Eye (tissue), 1 donor: ENCODE results near the gene TRIM32.

Experiments
- DNase-seq: peaks from one replicate; pipeline ENCODE4 v3.0.0-alpha.2; 2015

Gene TRIM32, protein sequence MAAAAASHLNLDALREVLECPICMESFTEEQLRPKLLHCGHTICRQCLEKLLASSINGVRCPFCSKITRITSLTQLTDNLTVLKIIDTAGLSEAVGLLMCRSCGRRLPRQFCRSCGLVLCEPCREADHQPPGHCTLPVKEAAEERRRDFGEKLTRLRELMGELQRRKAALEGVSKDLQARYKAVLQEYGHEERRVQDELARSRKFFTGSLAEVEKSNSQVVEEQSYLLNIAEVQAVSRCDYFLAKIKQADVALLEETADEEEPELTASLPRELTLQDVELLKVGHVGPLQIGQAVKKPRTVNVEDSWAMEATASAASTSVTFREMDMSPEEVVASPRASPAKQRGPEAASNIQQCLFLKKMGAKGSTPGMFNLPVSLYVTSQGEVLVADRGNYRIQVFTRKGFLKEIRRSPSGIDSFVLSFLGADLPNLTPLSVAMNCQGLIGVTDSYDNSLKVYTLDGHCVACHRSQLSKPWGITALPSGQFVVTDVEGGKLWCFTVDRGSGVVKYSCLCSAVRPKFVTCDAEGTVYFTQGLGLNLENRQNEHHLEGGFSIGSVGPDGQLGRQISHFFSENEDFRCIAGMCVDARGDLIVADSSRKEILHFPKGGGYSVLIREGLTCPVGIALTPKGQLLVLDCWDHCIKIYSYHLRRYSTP

DNA sequence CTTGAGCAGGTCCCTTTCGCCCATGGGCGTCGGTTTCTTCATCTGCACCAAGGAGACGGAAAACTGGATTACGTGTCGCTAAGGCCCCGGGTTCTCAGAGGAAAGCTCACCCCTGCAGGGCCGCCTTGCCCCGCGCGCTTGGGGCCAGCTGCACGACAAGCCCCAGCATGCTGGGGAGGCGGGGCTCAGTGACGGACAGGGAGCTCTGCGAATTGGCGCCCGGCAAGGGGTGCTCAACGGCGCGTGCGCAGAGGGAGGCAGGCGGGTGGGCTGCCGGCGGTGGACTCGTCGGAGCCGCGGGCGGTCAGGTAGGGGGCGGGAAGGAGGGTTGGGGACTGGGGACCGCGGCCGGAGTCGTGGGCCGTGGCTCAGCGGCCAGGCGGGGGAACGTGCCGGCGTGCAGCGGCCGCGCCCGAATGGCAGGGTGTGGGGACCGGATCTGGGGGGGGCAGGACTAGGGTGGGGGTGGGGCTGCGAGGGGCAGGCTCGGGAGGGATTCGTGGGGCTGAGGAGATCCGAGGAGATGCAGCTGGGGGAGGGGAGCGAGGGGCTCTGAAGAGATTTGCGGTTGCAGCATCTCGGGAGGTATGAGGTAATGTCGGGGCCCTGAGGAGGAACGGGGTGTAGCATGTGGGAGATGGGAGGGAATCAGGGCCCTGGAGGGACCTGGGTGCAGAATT lies at the start of gene TRIM32:
TRIM32 (plus strand) TSS at position 232 of the 680 bp plus-strand sequence. CDS start 10,438 bp downstream, outside the sequence.
- DNase-seq: peak; percentile 98

DNA sequence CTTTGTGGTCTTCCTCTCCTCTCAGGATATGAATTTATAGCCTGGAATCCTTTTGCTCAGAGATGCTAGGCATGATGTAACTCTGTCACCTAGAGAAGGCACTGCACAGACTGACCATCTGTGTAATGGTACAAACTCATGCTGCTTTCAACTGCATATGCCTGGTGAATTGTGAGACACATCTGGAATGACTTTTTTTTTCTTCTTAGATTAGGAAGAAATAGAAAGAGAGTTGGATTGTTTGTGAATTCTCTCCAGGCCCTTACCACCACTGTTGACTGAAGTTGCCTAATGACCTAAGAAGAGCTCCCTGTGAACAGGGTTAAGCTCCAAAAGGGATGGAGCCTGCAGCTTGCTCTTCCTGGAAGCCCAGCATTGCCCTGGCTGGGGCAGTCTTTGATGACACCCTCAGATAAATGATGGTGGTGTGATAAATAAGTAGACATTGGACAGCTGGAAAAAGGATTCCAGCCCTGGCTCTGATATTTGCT lies 47.8 kb upstream of the TRIM32 start:
- DNase-seq: no peak

DNA sequence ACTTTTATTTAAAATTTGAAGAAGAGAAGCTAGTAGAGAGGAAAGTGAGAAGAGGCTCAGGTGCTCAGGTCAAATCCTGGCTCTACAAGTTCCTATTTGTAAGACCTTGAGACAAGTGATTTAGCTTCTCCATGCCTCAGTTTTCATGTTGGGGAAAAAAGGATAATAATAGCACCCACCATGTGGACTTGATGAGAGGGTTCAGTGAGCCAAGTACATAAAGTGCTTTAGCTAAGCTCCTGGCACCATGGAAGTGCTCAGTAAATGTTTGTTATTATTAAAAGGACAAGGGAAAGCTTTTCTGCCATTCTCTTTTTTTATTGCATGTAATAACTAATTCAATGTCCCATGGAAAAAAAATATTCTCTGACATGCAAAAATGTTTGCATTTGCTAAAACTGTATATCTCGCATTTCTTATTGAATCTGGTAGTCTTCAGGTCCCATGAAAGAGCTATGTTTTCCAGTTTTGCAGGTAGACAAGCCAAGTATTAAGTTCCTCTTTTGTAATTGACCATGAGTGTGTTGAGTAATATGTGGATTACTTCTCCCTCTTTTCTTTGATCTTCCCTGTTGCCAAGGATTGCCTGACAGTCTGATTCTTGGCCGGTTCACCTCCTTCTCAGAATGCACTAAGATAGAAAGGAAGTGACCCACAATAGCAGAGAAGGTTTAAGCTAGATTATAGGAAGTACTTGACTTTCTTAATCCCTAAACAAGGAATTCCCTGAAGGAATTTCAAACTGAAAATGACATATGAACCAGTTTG lies 45.6 kb upstream of the TRIM32 start:
- DNase-seq: no peak

DNA sequence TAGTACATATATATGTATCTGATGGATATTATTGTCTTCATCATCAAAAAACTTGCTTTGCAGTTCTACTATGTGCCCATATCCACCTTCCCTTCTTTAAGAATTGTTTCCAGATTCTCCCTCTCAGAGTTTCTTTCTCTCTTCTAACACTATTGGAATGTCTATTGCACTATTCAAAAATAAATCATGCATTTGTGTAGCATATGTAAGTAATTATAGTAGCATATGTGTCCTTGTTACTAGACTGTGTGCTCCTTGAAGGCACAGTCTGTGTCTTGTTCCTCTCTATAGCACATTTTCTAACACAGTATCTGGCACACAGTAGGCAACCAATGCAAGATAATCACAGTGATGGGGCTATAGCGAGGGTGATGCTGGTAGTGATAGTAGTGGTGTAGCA lies 43.4 kb upstream of the TRIM32 start:
- no peak for DNase-seq

DNA sequence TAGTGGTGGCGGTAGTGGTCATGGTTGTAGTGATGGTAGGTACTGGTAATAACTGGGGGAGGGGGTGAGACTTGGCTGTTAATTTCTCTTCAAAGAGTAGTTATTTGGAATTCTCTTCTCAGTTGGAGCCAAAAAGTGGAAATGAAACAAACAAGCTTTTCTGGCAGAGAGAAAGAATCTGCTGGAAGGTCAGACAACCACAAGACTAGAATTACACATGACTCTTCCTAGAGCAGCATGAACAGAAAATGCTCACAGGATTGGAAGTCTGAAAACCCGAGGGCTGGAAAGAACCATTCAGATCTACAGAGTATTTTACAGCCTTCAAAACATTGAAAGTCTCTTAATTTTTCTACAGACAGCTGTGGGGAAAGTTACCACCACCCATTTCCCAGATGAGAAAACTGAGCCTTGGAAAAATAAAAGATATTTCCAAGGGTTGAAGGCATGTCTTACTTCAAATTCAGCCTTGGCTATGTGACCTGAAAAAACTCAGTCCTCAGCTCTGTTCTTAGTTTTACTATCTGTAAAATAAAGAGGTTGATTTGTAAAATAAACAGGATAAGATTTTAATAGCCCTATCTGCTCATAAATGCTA lies 42.9 kb upstream of the TRIM32 start:
- DNase-seq: no peak

DNA sequence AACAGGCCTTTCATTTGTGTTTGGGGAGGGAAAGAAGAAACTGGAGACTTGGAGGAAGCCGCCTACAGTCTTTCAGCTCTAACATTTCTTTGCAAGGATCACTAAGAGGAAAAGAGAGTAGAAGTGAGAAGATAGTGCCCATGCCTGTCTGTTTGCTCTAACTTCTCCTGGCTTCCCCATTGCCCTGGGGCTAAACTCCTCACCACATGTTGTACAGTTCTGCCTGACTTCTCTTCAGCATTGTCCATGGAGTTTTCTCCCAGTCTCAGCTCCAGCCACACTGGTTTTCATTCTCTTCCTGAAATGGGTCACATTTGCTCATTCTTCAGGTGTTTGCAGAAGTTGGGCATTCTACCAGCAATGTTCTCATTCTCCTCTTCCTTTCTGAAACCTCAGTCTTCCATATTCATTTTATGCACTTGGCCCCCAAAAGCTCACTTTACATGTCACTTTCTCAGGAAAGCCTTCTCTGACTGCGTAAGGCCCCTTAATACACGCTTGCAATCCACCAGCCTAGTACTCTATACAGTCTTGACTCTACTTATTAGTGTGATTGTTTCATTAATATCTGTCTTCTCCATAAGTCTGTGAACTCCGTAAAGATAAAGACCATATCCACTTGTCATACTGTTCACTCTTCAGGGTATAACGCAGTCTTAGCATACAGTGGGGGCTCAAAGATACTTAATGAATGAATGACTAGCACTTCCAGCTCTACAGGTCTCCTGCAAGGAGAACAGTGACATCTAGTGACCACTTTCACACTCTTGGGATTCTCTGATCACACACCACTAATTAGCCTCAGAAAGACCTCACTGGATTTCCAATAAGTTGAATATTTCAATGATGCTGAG lies 40.2 kb upstream of the TRIM32 start:
- DNase-seq: peak; percentile 69

DNA sequence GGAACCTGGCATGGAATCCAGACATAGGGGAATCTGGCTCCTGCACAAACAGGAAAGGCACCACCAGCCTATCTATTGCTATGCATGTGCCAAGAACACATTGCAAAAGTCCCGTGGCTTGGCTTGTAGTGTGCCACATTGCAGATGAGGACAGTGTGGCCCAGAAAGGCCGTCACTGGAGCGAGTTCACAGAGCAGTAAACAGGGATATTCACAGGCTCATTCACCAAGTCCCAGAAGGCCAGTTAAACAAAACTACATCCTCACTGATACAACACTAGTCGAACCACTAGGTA lies 39.6 kb upstream of the TRIM32 start:
- DNase-seq: no peak

DNA sequence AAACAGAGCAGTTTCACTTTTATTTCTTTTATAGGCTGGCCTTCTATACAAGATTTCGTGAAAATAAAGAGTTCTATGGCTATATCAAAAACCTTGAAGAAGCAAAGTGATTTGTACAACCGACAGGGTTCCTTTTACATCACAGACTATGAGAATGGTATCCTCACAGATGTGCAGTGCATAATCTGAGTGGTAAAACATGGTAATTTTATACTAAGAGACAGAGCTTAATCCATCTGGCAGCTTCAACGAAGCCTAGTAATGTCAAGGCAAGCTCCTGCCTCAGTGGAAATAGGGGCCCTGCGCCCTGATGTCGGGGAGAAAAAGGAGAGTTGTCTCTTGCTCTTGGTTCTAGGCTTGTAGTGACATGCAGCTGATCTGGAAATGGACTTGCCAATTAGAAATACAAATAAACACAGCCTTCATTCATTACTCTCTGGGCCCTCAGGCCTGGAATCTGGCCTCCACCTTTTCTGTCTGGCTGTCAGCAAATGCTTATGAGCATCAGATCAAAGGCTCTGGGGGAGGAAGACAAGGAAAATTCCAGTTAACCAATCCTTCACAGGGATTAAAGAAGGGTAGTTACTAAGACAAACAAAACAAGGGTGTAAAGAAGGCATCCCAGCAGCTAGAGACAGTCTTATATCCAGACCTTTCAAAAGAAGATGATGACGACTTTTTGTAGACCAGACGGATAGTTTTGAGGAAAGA lies 33.6 kb upstream of the TRIM32 start:
- DNase-seq: peak; percentile 22

DNA sequence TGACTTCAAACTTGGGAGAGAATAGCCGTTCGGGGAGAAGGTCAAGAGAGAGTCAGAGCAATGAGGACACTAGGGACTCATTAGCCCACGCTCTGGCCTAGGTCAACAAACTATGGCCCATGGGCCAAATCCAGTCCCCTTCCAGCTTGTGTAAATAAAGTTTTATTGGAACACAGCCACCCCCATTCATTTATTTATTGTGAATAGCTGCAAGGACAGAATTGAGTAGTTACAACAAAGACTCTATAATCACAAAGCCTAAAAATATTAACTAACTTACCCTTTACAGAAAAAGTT lies 33.1 kb upstream of the TRIM32 start:
- DNase-seq: no peak

DNA sequence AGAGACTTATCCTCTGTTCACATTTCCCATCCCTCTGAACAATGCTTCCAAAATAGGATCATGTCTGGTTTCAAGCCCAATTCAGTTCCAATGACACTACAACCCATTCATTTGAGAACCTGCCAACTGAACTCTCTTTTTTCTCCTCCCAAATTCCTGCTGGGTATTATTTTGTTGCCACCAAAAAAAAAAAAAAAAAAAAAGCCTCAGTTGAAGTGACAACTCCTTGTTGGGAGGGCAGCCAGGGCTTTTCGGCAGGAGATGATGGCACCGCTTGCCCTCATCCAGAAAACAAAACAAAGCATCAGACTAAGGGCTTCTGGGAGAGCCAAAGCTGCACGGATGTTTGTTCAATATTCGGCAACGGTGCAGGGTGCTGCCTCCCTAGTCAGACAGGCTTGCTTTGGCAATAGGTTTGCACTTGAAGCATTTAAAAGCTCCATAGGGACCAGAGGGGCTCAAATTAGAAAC lies 30.6 kb upstream of the TRIM32 start:
- no peak for DNase-seq

DNA sequence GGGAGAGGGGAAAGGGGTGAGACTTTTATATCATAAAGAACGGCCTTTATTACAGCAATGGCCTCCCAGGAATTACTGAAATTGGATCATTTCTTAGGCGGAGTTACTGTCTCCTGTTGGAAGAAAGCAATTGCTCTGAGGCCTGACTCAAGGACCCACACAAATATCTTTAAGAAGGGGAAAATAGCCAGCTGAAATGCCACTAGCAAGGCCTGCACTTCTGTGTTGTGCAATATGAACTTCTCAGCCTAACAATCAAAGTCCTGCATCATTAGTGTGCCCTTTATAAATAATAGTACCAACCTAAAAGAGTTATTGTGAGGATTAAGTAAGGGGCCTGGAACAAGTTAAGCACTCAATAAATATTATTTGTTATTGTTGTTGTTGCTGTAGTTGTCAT lies 30.1 kb upstream of the TRIM32 start:
- DNase-seq: no peak

DNA sequence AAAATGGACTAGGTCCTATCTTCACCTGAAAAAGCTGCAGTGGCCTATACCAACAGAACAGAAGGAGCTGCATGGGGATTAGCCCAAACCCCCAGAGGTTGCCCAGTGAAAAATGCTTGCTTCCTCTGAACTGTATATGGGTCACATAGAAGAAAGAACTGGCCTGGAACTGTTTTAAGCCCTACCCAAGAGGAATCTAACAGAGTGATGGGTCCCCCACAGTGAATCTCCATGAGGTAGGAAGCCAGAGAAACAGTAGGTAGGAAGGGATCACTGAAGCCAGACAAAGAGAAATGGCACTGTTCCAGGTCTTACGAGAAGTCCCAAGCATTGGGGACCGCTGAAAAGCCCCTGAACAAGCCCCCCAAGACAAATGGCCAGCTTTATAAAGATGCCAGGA lies 28.8 kb upstream of the TRIM32 start:
- no peak for DNase-seq

DNA sequence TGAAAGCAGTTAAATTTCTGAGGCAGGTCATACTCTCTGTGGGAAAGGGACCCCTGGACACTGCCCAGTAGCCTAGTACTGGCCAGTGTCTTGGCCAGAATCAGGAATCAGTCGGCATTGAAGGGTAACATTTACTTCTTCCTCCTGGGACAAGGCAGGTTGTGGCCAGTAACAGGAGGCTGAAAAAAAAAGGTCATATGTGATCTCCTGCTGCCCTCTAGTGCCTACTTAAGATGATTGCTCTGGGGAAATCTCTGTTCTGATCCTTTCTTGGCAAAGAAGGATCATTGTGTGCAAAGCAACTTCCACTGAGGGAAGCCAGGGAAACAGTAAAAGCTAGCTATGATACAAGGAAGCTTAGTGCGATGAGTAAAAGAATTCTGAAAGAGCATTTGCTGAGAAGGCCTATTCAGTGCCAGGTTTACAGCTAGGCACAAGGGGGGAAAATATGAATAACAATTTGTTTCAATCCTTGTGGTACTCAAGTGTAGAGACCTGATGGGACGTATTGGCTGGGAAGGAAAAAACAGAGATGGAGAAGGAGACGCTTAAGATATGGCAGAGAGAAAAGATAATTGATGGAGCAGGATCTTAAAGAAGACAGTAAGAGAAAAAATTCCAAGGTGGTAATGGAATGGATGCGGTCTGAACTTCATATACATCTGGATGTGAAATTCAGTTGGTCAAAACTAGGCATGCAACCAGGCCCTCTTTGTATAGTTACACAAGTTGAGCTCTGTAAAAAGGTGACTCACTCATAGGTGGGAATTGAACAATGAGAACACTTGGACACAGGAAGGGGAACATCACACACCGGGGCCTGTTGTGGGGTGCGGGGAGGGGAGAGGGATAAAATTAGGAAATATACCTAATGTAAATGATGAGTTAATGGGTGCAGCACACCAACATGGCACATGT lies 25.8 kb upstream of the TRIM32 start:
- peak; percentile 85 for DNase-seq

DNA sequence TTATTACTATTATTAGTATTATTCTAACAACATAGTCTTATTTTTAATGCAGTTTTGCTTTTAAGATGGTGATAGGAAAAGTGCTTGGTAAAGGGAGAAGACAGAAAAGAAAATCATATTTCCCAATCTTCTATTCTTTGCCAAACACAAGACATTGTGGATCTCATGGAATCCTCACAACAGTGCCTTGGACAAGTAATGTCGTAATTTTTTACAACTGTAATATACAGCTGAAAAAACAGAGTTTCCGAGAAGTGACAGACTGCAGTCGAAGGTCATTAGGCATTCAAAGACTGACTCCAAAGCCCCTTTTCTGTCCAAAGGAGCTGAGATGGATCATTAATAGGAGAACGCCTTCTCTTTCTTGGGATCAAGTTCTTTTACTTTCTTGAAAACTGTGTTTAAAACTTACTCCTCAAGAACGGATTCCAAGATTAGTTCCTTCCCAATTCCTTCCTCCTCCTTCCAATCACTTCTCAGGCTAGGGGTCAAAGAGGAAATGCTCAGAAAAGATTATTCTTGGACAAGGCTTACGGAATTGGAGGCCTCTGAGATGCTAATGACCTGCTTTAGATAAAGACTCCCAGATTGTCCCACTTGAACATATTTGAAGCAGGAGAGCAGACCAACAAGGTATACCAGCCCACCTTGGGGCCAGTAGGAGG lies 24.3 kb upstream of the TRIM32 start:
- DNase-seq: no peak

DNA sequence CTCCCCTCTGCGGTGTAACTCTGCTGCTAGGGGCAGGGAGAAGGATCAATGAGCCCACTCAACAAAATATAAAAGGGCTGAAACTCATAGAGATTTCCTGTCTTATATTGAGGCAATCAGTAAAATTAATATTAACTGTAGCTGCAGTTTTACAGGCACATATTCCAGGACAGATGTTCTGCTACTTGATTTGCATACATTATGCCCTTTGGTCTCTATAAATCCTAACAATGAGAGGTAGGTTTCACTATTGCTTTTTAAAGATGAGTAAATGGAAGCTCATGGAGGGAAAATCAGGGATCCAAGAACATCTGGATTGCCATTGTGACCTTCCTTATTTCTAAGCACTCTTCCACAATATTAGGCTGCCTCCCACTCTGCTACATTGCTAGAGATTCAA lies 23.5 kb upstream of the TRIM32 start:
- DNase-seq: no peak

DNA sequence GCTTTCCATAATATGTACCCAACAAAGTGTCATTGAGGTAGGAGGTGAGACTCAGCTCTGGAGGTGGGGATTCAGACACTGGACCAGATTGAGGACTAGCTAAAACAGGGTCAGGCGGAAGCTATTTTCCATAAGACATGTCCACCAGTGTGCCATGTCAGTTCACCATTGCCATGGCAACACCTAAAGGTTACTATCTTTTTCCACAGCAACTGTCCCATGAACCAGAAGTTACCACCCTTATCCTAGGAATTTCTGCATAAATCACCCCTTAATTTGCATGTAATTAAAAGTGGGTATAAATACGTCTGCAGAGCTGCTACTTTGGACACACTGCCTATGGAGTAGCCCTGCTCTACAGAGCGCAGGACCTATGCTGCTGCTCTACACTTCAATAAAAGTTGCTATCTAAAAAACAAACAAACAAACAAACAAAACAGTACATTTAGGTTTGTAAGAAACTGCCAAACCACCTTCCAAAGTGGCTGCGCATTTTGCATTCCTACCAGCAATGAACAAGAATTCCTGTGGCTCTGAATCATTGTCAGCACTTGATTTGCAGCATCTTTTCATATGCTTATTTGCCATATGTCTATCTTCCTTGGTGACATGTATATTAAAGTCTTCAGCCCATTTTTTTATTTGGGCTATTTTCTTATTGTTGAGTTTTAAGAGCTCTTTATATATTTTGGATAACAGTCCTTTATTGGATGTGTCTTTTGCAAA lies 18.0 kb upstream of the TRIM32 start:
- DNase-seq: no peak

DNA sequence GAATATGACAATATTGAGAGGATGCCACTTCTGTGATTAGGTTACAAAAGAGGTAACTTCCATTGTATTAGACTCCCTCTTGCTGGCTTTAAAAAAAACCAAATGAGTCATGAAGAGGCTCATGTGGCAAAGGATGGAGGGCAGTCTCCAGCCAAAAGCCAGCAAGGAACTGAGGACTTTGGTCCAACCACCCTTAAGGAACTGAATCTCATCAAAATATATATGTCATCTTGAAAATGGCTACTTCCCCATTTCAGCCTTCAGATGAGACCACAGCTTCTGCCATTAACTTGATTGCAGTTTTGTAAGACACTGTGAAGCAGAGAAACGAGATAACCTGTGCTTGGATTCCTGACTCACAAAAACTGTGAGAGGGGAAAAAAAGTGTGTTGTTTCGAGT lies 15.5 kb upstream of the TRIM32 start:
- DNase-seq: no peak

DNA sequence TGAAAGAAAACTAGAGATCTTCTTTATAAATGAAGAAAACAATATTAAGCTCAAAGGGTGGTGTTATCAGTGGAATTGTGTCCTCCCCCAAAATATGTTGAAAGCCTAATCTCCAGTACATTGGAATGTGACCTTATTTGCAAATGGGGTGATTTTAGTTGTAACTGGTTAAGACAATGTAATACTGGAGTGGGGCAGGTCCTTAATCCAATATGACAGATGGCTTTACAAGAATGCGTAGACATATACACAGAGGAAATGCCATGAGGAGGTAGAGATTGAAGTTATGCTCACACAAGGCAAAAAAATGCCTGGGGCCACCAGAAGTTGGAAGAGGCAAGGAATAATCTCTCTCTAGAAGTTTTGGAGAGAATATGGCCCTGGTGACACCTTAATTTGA lies 13.7 kb upstream of the TRIM32 start:
- no peak for DNase-seq
